GM19324 (cell line): Measurements from ENCODE around the gene G0S2.

Experiments
- ATAC-seq: cut with Tn5 transposase; IDR thresholded peaks from one replicate; pipeline ENCODE4 v1.9.1; 2021; ENCODE audit warnings: mild to moderate bottlenecking, moderate library complexity; ENCODE audit not compliant: unreplicated experiment, low FRiP score

G0S2 gene

DNA sequence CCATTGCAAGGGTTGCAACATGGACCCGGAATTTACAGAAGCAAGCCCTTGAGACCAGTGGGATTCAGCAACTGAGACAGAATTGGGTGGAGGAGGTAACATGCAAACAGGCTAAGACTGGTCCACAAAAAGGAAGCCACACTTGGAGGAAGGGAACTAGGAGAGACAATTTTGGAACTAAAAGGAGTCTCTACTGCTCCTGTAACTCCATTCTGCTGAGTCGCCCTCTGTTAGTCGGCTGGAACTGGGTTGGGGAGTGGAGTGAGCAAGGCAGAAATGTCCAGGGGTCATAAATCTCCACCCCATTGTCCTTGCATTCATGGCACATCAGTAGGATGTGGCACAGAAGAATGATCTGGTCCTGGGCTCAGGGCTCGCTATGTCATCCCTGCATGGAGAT is 28.1 kb upstream of the G0S2 start:
- no peak for ATAC-seq

DNA sequence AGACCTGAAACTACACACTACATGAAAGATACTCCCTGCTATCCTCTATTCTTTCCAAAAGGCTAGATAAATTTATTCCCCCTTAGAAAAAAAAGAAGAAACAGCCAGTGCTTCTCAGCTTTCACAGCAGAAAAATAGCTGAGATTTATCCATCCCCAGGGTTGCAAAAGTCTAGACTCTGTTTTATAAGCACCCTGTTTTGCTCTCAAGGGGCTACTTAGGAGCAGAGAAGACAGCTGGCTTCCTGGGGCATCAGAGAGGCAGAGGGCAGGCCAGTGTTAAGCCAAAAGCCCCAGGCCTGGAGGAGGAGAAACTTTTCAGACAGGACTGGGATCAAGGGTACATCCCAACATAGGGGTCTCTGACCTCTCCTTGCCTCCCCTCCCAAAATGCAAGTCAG is 26.9 kb upstream of the G0S2 start:
- ATAC-seq, result no peak

DNA sequence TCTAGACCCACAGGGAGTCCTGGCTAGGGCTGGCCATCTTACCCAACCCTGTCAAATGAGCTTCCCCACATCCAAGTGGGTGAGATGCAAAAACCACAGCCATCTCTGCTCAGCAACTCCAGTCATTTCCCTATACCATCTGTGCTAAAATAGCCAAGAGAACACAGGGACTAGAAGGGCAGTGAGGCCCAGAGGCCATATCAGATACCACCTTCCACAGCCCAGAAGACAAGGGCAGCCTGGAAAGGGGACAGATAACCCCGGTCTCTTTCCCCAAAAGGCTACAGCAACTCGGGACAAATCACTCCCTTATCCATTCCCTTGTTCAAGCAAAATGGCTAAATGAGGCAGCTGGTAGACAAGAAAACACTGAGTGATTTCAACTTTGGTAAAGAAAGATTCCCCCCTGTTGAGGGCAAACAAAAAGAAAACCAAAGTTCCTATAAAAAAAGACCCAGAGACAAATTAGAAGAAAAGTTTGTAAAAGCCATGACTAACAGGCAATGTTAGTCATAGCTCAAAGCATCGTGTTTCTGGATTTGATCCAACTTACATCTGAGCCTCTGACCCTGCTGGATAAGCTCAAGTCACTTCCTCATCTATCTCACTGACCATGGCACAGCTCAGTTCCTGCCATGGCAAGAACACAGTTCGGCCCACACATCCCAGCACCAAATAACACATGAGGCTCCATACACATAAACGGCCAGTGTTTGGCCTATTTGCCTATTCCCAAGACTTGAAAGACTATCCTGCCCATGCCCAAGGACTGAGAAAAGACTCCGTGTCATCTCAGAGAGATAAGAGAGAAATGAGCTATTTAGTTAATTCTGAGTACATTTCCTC is 26.1 kb upstream of the G0S2 start:
- no peak for ATAC-seq

DNA sequence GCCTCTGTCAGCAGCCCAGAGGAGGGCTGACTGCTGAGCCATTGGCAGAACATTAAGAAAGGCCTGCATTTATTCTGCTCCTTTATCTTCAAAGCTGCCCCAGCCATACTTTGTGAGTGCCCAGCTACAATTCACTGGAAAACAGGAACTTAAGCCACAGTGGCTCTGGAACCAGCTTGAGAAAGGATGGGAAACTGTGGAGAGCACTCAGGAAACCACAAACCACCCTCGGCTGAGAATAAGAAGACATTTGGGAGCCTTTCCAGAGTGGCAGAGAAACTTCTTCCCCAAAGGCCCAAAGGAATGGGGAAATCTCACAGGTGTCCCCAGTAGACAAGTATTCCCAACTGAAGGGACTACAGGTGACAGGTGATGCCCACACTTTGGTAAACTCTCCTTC is 24.8 kb upstream of the G0S2 start:
- no peak for ATAC-seq

DNA sequence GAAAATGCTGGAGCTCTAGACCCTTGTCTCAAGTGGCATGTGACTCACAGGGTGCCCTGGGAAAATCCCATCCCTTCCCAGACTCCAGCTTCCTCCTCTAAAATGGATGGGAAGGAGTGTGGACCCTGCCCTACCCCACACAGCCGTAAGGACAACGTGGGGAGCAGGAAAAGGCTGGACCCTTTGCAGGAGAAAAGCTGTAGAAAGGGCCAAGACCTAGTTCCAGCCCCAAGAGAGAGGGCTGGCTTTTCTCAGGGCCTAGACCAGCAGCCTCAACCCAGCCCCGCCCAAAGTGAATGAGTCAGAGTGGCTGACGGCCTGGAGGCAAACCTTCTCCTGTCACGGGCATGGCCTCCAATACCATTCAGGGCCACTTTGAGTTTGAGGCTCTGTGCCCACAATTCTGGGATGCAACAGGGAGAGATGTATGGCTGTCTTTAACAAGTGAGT is 24.0 kb upstream of the G0S2 start:
- ATAC-seq, result peak; percentile 44

DNA sequence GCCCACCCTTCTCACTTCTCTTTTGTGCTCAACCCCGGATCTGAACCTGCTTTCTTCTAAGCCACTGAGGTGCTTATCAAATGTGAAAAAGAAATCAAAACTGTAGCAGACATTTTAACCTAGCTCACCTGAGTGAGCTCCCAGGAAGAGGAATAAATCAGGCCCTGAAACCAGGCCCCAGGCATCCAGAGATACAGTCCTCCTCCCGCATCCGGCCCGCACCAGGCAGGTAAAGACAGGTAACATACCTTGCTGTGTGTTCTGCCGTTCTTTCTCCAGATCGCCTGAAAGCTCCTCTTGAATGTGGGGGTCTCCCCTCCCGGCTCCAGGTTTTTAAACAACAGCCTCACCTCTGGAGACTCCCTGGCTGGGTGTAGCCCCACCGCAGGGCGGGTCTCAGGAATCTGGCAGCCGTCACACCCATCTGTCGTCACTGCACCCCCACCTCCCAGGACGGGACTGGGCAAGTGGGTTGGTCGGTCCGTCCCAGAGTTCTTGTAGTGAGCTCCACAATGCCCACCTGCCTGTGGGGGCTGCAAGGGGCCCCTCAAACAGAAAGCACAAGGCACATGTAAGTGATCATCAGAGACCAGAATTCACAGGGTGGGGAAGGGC is 23.0 kb upstream of the G0S2 start, which contains the start of gene LAMB3:
Gene LAMB3, minus strand, starts transcription at position 305 of the 615 bp plus-strand sequence. CDS start 1,481 bp downstream, outside the sequence.
- ATAC-seq, result no peak

DNA sequence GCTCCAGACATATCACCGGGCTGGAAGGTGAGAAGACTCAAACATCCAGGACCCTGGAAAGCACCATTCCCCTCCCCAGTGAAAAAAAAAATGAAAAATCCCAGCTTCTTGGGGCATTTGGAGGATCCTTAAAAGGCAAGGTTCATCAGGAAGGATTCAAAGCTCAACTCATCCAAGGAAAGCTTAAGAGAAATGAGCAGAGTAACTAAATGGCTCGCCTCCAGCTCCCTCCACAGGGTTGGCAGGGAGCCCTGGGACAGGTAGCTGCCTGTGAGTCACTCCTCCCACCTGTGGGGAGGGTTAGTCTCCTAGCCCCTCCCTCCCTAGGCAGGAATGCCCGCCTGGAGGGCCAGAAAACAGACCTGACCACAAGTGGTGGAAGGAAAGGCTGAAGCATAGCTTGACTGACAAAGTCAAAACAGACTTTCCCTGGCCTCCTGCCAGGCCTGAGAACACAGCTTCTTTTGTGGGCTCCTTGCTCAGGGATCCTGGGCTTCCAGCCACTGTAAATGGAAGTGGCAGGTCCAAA is 22.3 kb upstream of the G0S2 start:
- no peak for ATAC-seq

DNA sequence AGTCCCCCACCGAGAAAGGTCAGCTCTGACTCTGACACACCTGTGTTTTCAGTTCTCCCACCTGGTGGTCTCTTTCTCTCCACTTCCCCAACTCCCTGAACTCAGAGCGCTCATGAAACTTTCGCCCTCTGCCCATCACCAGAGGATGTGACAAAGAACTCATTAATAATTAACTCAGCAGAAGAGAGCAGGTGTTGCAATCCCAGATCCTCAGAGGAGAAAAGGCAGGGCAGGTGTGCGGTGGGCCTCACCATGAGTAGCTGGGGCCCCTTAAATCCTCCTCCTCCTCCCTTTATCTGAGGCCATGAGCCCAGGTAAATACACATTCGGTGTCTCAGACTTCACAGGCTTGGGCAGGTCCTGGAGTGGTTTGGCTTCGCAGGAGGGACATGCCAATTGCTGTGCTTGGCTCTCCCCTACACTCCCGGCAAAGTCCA is 21.3 kb upstream of the G0S2 start:
- peak; percentile 34 for ATAC-seq

DNA sequence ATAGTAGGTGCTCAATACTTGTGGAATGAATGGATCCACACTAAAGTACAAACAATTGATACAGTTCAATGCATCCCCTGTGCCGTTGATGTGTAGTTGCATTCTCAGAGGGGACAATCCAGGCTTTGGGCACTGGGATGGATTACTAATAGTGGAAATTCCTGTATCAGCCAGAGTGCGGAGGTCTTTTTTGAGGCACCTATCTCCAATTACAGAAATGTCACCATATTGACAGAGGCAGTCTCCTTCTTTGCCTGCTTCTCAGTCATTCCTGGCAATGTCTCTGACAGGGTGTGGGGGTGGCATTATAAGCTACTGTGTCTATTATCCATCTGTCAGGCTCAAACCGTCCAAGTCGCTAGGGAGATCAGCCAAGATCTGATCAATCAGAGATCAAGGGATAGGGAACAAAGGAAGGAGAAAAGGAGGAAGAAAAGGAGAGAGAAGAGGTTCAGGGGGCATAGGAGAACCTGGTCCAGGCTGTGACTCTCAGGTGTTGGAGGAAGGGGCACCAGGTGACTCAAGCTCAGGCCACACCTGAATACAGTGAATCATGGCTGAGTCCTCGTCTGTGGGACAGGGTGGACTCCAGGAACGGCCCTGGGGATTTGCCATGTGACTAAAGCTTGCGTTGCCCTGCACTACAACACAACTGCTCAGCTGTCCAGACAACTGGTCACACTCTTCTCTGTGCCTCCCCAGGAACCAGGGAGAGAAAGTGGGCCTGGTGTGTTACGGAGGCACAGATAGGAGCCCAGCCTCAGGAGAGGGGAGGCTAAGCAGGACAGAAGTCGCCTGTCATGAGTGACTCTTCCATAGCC is 19.6 kb upstream of the G0S2 start:
- ATAC-seq, result no peak

DNA sequence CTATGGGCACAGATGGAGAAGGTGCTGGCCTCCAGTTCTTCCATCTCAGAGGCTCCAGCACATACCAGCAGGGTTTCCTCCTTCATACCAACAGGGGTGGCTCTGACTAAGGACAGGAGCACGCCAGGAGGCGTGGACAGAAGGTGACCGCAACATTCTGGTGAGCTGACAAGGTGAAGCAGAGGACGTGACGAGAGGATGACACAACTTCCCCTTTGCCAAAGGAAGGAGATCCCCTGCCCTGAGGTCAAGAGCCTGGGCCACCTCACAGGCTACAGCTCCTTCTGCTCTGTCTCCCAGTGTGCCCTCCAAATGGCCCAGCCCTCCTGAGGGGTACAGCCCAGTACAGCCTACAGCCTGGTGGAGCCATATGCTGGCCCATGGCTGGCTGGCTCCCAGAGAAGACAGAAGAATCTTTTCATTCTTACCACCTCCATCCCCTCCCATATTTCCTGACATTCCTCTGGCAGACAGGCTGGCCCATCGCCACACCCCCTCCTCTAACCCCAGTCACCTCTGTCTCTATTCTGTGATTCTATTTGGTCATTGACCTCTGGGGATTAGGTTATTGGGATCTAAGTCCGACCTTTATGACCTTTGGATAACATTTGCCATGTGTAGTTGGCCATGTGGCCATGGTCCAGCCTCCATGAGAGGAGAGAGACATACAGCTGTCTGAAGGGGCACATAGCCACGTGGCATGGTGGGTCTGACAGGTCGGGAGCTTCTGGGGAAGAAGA is 17.9 kb upstream of the G0S2 start:
- no peak for ATAC-seq

DNA sequence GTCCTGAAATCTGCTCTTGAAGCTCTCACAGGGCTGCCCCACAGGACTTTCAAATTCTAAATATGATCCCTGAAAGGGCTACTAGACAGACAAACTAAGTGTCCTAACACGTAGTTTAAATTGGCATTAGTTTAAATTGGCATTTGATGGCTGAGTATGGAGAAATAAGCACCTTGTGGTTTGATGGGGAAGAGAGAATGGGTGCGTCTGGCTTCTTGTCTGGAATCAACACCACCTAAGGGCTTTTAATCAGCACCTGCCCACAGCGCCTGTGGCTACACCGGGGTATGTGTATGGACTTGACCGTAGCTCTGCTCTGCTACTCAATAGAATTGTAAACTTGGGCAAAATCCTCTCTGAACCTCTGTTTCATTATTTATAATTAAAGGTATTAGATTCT is 17.3 kb upstream of the G0S2 start:
- no peak for ATAC-seq

DNA sequence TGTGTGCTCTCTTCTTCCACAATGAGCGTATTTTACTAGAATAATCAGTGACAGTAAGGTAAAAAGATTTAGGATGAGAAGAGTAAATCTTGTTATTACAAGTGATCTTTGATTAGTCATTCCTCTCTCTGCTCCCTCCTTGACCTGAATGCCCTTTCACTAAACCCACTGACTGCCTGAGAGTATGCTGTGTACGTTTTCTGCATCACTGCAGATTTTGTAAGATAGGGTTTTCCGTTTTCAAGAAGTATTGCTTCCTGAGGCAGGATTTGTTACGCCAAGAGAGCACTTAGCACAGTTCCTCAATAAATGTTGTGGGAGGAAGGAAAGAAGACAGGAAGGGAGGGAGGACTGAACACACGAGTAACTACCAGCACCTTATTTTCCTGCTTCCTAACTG is 15.3 kb upstream of the G0S2 start:
- ATAC-seq, result no peak

DNA sequence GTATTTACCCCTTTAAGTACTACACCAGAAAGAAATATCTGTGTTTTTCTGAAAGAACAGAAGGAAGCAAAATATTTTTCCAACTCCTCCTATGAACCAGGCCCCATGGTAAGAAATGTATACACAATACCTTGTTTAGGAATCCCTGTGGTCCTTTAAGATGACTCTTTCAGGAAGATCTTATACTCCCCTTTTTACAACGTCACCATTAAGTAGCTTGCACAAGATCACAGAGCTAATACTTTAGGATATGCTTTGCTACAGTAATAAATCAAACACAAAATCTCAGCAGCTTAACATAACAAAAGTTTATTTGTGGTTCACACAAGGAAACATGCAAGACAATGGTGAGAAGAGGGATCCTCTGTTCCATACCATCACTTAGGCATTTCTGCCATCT is 14.1 kb upstream of the G0S2 start:
- no peak for ATAC-seq

DNA sequence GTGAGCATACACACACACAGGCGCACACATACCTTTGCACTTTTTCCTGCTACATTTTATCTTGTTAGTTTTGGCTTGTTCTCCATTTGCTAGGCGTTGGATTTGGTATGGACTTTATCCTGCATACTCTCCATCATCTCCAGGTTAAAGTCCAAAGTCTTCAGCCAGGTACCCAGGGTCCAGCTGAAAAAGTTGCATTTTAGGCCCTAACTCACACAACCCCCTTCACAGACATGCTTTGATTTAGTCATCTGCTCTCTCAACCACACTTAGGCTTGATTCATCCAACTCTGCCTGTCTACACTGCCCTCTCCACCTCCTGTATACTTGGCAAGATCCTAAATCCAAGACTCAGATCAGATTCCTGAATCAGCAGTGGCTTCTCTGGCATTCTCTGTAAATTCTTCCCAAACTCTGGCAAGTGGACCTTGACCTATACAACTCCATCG is 12.3 kb upstream of the G0S2 start:
- ATAC-seq, result no peak

DNA sequence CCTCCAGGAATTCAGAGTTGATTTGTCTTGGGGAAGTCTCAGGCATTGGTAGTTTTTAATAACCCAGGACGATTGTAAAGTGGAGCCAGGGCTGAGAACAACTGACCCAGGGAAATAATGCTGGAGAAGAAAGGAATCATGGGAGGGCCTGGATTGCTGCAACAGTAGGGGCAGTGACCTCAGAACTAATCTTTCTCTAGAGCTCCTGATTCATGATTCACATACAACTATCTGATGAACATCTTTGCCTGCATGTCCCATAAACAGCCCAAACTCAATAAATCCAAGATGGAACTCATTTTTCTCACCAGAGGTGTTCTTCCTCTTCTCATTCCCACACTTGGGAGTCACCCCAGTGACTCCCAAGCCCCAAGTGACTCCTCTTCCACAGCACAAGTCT is 8.1 kb upstream of the G0S2 start:
- no peak for ATAC-seq

DNA sequence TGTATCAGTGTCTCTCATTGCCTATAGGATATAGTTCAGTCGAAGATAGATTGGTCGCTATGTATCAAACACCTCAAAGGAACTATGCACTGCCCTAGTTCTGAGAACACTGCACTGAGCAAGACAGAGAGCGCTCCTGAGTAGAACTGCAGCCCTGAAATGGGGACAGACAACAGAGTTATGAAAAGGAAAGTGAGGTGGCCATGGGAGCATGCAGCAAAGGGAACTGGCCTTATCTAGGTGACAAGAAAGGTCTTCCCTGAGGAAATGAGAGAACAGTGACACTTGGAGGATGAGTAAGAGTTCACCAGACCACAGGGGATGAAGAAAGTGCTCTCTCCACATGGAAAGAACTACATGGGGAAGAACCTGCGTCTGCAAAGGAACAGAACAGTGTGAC is 7.5 kb upstream of the G0S2 start:
- ATAC-seq, result no peak

DNA sequence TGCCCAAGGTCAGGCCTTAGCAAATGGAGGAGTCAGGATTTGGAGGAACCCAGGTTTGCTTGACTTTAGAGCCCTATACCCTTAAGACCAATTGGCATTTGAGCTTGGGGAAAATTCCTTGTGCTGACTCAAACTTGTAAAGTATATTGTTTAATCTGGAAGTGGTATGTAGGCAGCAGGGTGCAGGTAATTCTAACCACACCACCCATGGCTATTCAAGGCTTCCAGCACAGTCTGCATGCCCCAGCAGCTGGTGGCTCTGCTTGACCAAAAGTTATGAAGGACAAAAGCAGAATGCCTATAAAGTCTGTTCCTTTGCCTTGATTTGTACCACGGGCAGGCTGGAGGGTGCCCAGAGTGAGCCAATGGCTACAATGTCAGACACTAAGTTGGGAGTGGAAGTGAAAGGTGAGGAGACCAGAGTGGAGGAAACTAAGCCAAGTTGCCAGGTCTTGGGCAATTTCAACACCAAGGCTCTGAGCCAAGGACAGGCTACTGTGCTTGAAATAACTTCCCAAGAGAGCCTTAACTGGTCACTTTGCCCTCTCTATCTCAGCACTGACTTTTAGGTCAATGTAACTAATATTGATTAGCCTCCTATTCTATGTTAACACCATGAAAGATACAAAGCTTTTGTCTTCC is 4.7 kb upstream of the G0S2 start:
- no peak for ATAC-seq

DNA sequence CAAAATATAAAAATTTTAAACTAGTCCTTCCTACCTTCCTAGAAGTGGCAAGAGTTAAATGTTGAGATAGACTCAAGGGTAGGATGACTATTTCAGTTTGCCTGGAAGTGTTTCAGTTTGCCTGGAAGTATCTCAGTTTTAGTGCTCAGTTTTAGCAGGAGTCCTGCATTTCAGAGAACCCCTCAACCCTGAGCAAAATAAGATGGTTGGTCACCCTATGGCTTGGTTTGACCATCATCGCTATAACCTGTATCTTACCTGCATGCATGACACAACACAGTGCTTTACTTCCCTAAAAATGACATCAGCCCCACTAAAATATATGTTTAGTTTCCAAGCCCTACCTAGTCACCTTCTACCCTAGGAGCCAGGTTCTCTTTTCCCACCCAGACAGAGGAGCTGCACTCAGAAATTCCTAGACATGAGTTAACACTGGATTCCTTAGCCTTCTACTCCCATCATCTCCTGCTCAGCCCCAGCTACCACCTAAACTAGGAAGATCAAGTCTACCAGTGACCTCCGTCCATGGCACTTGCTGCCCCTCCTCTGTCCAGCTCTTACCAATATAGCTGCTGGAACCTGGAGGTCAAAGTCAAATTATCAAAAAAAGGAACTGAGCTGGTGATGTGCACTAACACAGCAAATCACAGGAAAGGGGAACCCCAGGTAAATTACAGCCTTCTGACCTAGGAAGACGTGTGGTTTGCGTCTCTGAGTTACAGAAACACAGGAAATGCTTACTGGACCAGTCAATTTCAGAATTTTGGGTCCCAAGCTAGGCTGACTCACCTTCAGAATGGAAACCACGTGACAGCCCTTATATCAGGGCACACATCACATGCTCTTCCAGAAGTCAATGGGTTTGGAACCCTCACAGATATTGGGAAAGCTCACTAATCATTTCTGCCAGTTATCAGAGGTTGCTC is 2.2 kb upstream of the G0S2 start:
- ATAC-seq, result peak; percentile 81
